ENCODE data around the gene FAM200A.
"Not testable (repeated sequence)": the region's sequence is repeated elsewhere in the genome, so short reads cannot be mapped to it uniquely, and the experiment has no call there.

The FAM200A gene

GRCh38 chr7:99562832-99563231 lies 10.9 kb upstream of the FAM200A start:
- Mint-ChIP-seq H3K9me3 (no peaks in the 10 kb centered on the region), H3K27ac (no peak overlapping the region), H3K36me3 (peaks cover 46% of the 10 kb centered on the region), H3K4me1 (peaks cover 42% of the 10 kb centered on the region), H3K4me3 (no peak overlapping the region), H3K27me3 (no peaks in the 10 kb centered on the region)
- ATAC-seq = no peak

GRCh38 chr7:99562114-99562784 lies 10.3 kb upstream of the FAM200A start:
- H3K9me3 Mint-ChIP-seq = no peaks in the 10 kb centered on the region
- H3K36me3 Mint-ChIP-seq = peaks cover 46% of the 10 kb centered on the region
- H3K4me1 Mint-ChIP-seq = peaks cover 45% of the 10 kb centered on the region
- H3K4me3 Mint-ChIP-seq = no peak overlapping the region
- no peak for ATAC-seq
- H3K27me3 Mint-ChIP-seq = no peaks in the 10 kb centered on the region
- no peak overlapping the region for H3K27ac Mint-ChIP-seq

- peaks cover 49% of the 10 kb centered on the region for H3K4me1 Mint-ChIP-seq
- H3K27ac Mint-ChIP-seq = no peak overlapping the region
- H3K9me3 Mint-ChIP-seq = no peaks in the 10 kb centered on the region
- no peak for ATAC-seq
- H3K36me3 Mint-ChIP-seq = peaks cover 46% of the 10 kb centered on the region
- H3K4me3 Mint-ChIP-seq = no peak overlapping the region
- no peaks in the 10 kb centered on the region for H3K27me3 Mint-ChIP-seq
Measured at GRCh38 chr7:99561737-99562051, 9.8 kb upstream of the FAM200A start.

GRCh38 chr7:99560834-99561736 lies 9.2 kb upstream of the FAM200A start:
- ATAC-seq = no peak
- no peaks in the 10 kb centered on the region for H3K9me3 Mint-ChIP-seq
- H3K4me3 Mint-ChIP-seq = no peak overlapping the region
- H3K27me3 Mint-ChIP-seq = no peaks in the 10 kb centered on the region
- peaks cover 46% of the 10 kb centered on the region for H3K36me3 Mint-ChIP-seq
- peak overlapping the region; percentile 1 for H3K27ac Mint-ChIP-seq
- H3K4me1 Mint-ChIP-seq = peaks cover 49% of the 10 kb centered on the region

- Mint-ChIP-seq H3K4me1 (peaks cover 58% of the 10 kb centered on the region), H3K36me3 (peaks cover 42% of the 10 kb centered on the region)
Measured at GRCh38 chr7:99559175-99559915, 7.4 kb upstream of the FAM200A start.

GRCh38 chr7:99558306-99559174 lies 6.6 kb upstream of the FAM200A start, which contains the start of gene ZNF655:
Gene ZNF655 (plus strand): TSS chr7:99558642. CDS start chr7:99560560, 1,918 bp downstream.
- Mint-ChIP-seq H3K4me3 (peak within 1 kb of the TSS; percentile 94), H3K9me3 (no peaks in the 10 kb centered on the region), H3K36me3 (peaks cover 40% of the 10 kb centered on the region), H3K27ac (peak within 1 kb of the TSS; percentile 94), H3K27me3 (no peaks in the 10 kb centered on the region), H3K4me1 (peaks cover 50% of the 10 kb centered on the region)
- peak; percentile 96 for ATAC-seq

More at GRCh38 chr7:99559175-99559915, 7.4 kb upstream of the FAM200A start:
- Mint-ChIP-seq H3K9me3 (no peaks in the 10 kb centered on the region), H3K27me3 (no peaks in the 10 kb centered on the region), H3K4me3 (peak overlapping the region; percentile 94), H3K27ac (peak overlapping the region; percentile 94)
- no peak for ATAC-seq

- peaks cover 41% of the 10 kb centered on the region for H3K36me3 Mint-ChIP-seq
- peaks cover 52% of the 10 kb centered on the region for H3K4me1 Mint-ChIP-seq
- H3K27ac Mint-ChIP-seq = peak overlapping the region; percentile 94
Measured at GRCh38 chr7:99557940-99558305, 6.0 kb upstream of the FAM200A start.

GRCh38 chr7:99557196-99557607 lies 5.3 kb upstream of the FAM200A start:
- H3K4me1 Mint-ChIP-seq = peaks cover 51% of the 10 kb centered on the region
- H3K27ac Mint-ChIP-seq = peak overlapping the region; percentile 94
- H3K27me3 Mint-ChIP-seq = no peaks in the 10 kb centered on the region
- peaks cover 33% of the 10 kb centered on the region for H3K36me3 Mint-ChIP-seq
- no peaks in the 10 kb centered on the region for H3K9me3 Mint-ChIP-seq
- peak overlapping the region; percentile 94 for H3K4me3 Mint-ChIP-seq
- ATAC-seq = no peak

More at GRCh38 chr7:99557940-99558305, 6.0 kb upstream of the FAM200A start:
- no peaks in the 10 kb centered on the region for H3K27me3 Mint-ChIP-seq
- H3K9me3 Mint-ChIP-seq = no peaks in the 10 kb centered on the region
- peak; percentile 79 for ATAC-seq
- H3K4me3 Mint-ChIP-seq = peak overlapping the region; percentile 94

- H3K27ac Mint-ChIP-seq = no peak overlapping the region
- H3K4me1 Mint-ChIP-seq = peaks cover 46% of the 10 kb centered on the region
- H3K36me3 Mint-ChIP-seq = peaks cover 17% of the 10 kb centered on the region
- no peak for ATAC-seq
- H3K27me3 Mint-ChIP-seq = no peaks in the 10 kb centered on the region
- H3K4me3 Mint-ChIP-seq = no peak overlapping the region
- H3K9me3 Mint-ChIP-seq = no peaks in the 10 kb centered on the region
Measured at GRCh38 chr7:99554939-99555338, 3.0 kb upstream of the FAM200A start.

GRCh38 chr7:99553039-99553438 lies 1.1 kb upstream of the FAM200A start:
- no peak for ATAC-seq
- Mint-ChIP-seq H3K27ac (no peak overlapping the region), H3K36me3 (peaks cover 28% of the 10 kb centered on the region), H3K9me3 (peaks cover 5% of the 10 kb centered on the region), H3K4me3 (no peak overlapping the region), H3K4me1 (peaks cover 45% of the 10 kb centered on the region), H3K27me3 (no peaks in the 10 kb centered on the region)

GRCh38 chr7:99551334-99551733 lies 580 bp downstream of the FAM200A start:
- H3K9me3 Mint-ChIP-seq = peaks cover 6% of the 10 kb centered on the region
- peaks cover 40% of the 10 kb centered on the region for H3K36me3 Mint-ChIP-seq
- no peak for ATAC-seq

GRCh38 chr7:99549545-99549944 lies 2.4 kb downstream of the FAM200A start:
- not testable (repeated sequence) for H3K9me3 Mint-ChIP-seq, H3K27ac Mint-ChIP-seq, ATAC-seq, H3K27me3 Mint-ChIP-seq, H3K4me3 Mint-ChIP-seq
- Mint-ChIP-seq H3K36me3 (peaks cover 42% of the 10 kb centered on the region), H3K4me1 (peaks cover 28% of the 10 kb centered on the region)

More at GRCh38 chr7:99551334-99551733, 580 bp downstream of the FAM200A start:
- H3K27ac Mint-ChIP-seq = peak overlapping the region; percentile 91
- H3K4me3 Mint-ChIP-seq = peak overlapping the region; percentile 88
- H3K27me3 Mint-ChIP-seq = no peaks in the 10 kb centered on the region
- H3K4me1 Mint-ChIP-seq = peaks cover 38% of the 10 kb centered on the region

GRCh38 chr7:99545308-99545707 lies 6.6 kb downstream of the FAM200A start:
- not testable (repeated sequence) for H3K27me3 Mint-ChIP-seq, H3K4me1 Mint-ChIP-seq, ATAC-seq, H3K9me3 Mint-ChIP-seq, H3K27ac Mint-ChIP-seq, H3K4me3 Mint-ChIP-seq
- peaks cover 51% of the 10 kb centered on the region for H3K36me3 Mint-ChIP-seq

- ATAC-seq = no peak
- Mint-ChIP-seq H3K36me3 (peaks cover 48% of the 10 kb centered on the region), H3K9me3 (peaks cover 7% of the 10 kb centered on the region), H3K4me3 (no peak overlapping the region), H3K4me1 (no peaks in the 10 kb centered on the region), H3K27ac (no peak overlapping the region), H3K27me3 (no peaks in the 10 kb centered on the region)
Measured at GRCh38 chr7:99543916-99544315, 8.0 kb downstream of the FAM200A start.
